Endodermal cell (in vitro differentiated cells): Measurements from ENCODE around the gene FADS1. TPM values are rescaled to one million over a fixed set of nuclear protein-coding genes. Genes with fewer than 3 reads are reported as not detected.

Experiments
- DNase-seq: peaks from one replicate; pipeline ENCODE4 v3.0.0-alpha.2; 2017
- H3K27ac ChIP-seq: 2 replicates; pipeline ENCODE4 v1.5.1; 2013; ENCODE audit warnings: mild to moderate bottlenecking, low read depth, low read length, moderate library complexity
- H3K27me3 ChIP-seq: 2 replicates; pipeline ENCODE4 v1.6.1; 2013; ENCODE audit warnings: mild to moderate bottlenecking, low read length, moderate library complexity; ENCODE audit not compliant: insufficient read depth, control insufficient read depth, poor library complexity, severe bottlenecking
- H3K36me3 ChIP-seq: 2 replicates; pipeline ENCODE4 v1.7.0; 2013; ENCODE audit warnings: mild to moderate bottlenecking, low read length, moderate library complexity; ENCODE audit not compliant: control insufficient read depth, insufficient read depth
- H3K4me1 ChIP-seq: one replicate; pipeline ENCODE4 v1.7.0; 2013; ENCODE audit warnings: low read length; ENCODE audit not compliant: control insufficient read depth, insufficient read depth
- H3K4me3 ChIP-seq: 2 replicates; pipeline ENCODE4 v1.5.1; 2013; ENCODE audit warnings: mild to moderate bottlenecking, low read length, moderate library complexity
- H3K9ac ChIP-seq: 2 replicates; pipeline ENCODE4 v1.6.1; 2013; ENCODE audit warnings: mild to moderate bottlenecking, low read length, moderate library complexity; ENCODE audit not compliant: poor library complexity, severe bottlenecking; ENCODE audit errors: extremely low read depth
- H3K9me3 ChIP-seq: 2 replicates; pipeline ENCODE4 v1.6.1; 2013; ENCODE audit warnings: mild to moderate bottlenecking, low read length, moderate library complexity; ENCODE audit not compliant: control insufficient read depth
- H3K27ac Mint-ChIP-seq: 2 replicates; pipeline ENCODE4 v1.8.0; 2020; ENCODE audit warnings: mixed read lengths
- H3K27me3 Mint-ChIP-seq: 2 replicates; pipeline ENCODE4 v1.8.0; 2021; ENCODE audit warnings: mild to moderate bottlenecking, mixed read lengths; ENCODE audit not compliant: insufficient read depth
- H3K36me3 Mint-ChIP-seq: 2 replicates; pipeline ENCODE4 v1.8.0; 2020; ENCODE audit warnings: low read depth, mixed read lengths
- H3K4me1 Mint-ChIP-seq: 2 replicates; pipeline ENCODE4 v1.8.0; 2020; ENCODE audit warnings: mixed read lengths
- H3K4me3 Mint-ChIP-seq: 2 replicates; pipeline ENCODE4 v1.8.0; 2020; ENCODE audit warnings: mild to moderate bottlenecking, moderate library complexity, mixed read lengths
- H3K9me3 Mint-ChIP-seq: 2 replicates; pipeline ENCODE4 v1.8.0; 2020; ENCODE audit warnings: mild to moderate bottlenecking, mixed read lengths
- CTCF ChIP-seq: fragments of 200-600 bp; sonication (generic); conservative IDR thresholded peaks from 2 replicates; pipeline ENCODE4 v1.5.0; 2021; ENCODE audit warnings: antibody characterized with exemption, mild to moderate bottlenecking
- WGBS, 2 experiments: methylation state at CpG; one replicate each; pipeline versions ENCODE4 v1.1.5 to v1.1.7; 2013; ENCODE audit warnings: missing lambda C conversion rate in 2 of 2, mixed read lengths in 1 of 2; ENCODE audit not compliant: insufficient coverage in 1 of 2, insufficient read length in 1 of 2; 5-methylcytosine and 5-hydroxymethylcytosine counted together
- total RNA-seq, 2 donors: library from RNA; stranded (reverse); fragmentation: NEBNext Ultra II Directional in 1 of 2; extraction: Animal tissue kit (Norgen Biotek cat#: 25700) in 1 of 2; gene quantifications; 2 replicates in 1 of 2; 3 replicates in 1 of 2; pipeline ENCODE4 v1.2.1, GENCODE V29; 2021

Gene FADS1
- total RNA-seq, 2 donors from 2014 or later = 127 to 138 TPM

- no peak for TF ChIP-seq CTCF
- Mint-ChIP-seq H3K36me3 (peaks cover 74% of the 10 kb centered on the region), H3K4me3 (no peak overlapping the region), H3K4me1 (peaks cover 5% of the 10 kb centered on the region), H3K27ac (no peak overlapping the region), H3K9me3 (no peaks in the 10 kb centered on the region), H3K27me3 (no peaks in the 10 kb centered on the region)
- no peak overlapping the region for H3K27ac ChIP-seq
- no peaks in the 10 kb centered on the region for H3K27me3 ChIP-seq
- DNase-seq = no peak
- 95 to 100% methylated on average over 1 to 3 of the region's 3 CpGs for WGBS, 2 experiments
- no peak overlapping the region for H3K9ac ChIP-seq
- H3K4me3 ChIP-seq = no peak overlapping the region
- H3K4me1 ChIP-seq = peaks cover 2% of the 10 kb centered on the region
- peaks cover 76% of the 10 kb centered on the region for H3K36me3 ChIP-seq
- H3K9me3 ChIP-seq = no peaks in the 10 kb centered on the region
Observed at GRCh38 chr11:61803889-61804647, 12.7 kb downstream of the FADS1 start.

GRCh38 chr11:61802605-61803004, 14.2 kb downstream of the FADS1 start:
- Histone ChIP-seq H3K36me3 (peaks cover 71% of the 10 kb centered on the region), H3K9ac (no peak overlapping the region)

More at GRCh38 chr11:61802605-61803004, 14.2 kb downstream of the FADS1 start:
- H3K9me3 Mint-ChIP-seq = no peaks in the 10 kb centered on the region
- peaks cover 7% of the 10 kb centered on the region for H3K4me1 Mint-ChIP-seq
- Histone ChIP-seq H3K9me3 (no peaks in the 10 kb centered on the region), H3K27ac (no peak overlapping the region), H3K4me3 (no peak overlapping the region), H3K4me1 (peaks cover 2% of the 10 kb centered on the region), H3K27me3 (no peaks in the 10 kb centered on the region)
- H3K27ac Mint-ChIP-seq = no peak overlapping the region
- DNase-seq = no peak
- peaks cover 67% of the 10 kb centered on the region for H3K36me3 Mint-ChIP-seq
- H3K27me3 Mint-ChIP-seq = no peaks in the 10 kb centered on the region
- 89 to 98% methylated on average over 4 to 6 of the region's 6 CpGs for WGBS, 2 experiments
- H3K4me3 Mint-ChIP-seq = no peak overlapping the region
- TF ChIP-seq CTCF = no peak
